ELF-1 (cell line): ENCODE measurements around the gene GIMAP1.
A peak's percentile ranks its signal among the peaks of the same experiment; 100 is the strongest.

Experiments
- DNase-seq: peaks from one replicate; pipeline ENCODE4 v3.0.0-alpha.2; 2016; ENCODE audit warnings: low read depth, low spot score

GIMAP1 gene

GRCh38 chr7:150748376-150748775 is 32.0 kb downstream of the GIMAP1 start:
- DNase-seq = no peak

GRCh38 chr7:150751702-150752101 is 35.3 kb downstream of the GIMAP1 start:
- DNase-seq = no peak

- no peak for DNase-seq
Observed at GRCh38 chr7:150753239-150753638, 36.8 kb downstream of the GIMAP1 start.

GRCh38 chr7:150753826-150754603 is 37.6 kb downstream of the GIMAP1 start:
- DNase-seq = peak; percentile 9

GRCh38 chr7:150754951-150755350 is 38.5 kb downstream of the GIMAP1 start:
- DNase-seq = no peak

- DNase-seq = no peak
Observed at GRCh38 chr7:150755473-150756099, 39.2 kb downstream of the GIMAP1 start.

- no peak for DNase-seq
Observed at GRCh38 chr7:150756166-150756565, 39.8 kb downstream of the GIMAP1 start.

GRCh38 chr7:150756858-150757257 is 40.4 kb downstream of the GIMAP1 start:
- no peak for DNase-seq

- DNase-seq = no peak
Observed at GRCh38 chr7:150759479-150759878, 43.1 kb downstream of the GIMAP1 start.

- DNase-seq = no peak
Observed at GRCh38 chr7:150766334-150766709, 49.9 kb downstream of the GIMAP1 start.

GRCh38 chr7:150769768-150770167 is 53.4 kb downstream of the GIMAP1 start:
- DNase-seq = no peak
